Transverse colon (tissue), 4 donors: ENCODE results near the gene IQGAP1. TPM values are rescaled to one million over a fixed set of nuclear protein-coding genes. Genes with fewer than 3 reads are reported as not detected.
"Not testable (repeated sequence)": the region's sequence is repeated elsewhere in the genome, so short reads cannot be mapped to it uniquely, and the experiment has no call there.

Experiments
- DNase-seq: peaks from one replicate; pipeline ENCODE4 v3.0.0-alpha.2; 2019
- H3K27ac ChIP-seq, 4 donors: fragments of 200-600 bp; sonication (generic); 2 replicates each; pipeline ENCODE4 v1.5.1; 2016 to 2018; ENCODE audit warnings: inconsistent platforms in 4 of 4
- H3K27me3 ChIP-seq: fragments of 200-600 bp; sonication (generic); 2 replicates; pipeline ENCODE4 v1.5.1; 2017; ENCODE audit warnings: inconsistent platforms
- H3K36me3 ChIP-seq, 4 donors: fragments of 200-600 bp; sonication (generic); 2 replicates each; pipeline ENCODE4 v1.5.1; 2017 to 2019; ENCODE audit warnings: inconsistent platforms in 4 of 4
- H3K4me1 ChIP-seq, 4 donors: fragments of 200-600 bp; sonication (generic); 2 replicates each; pipeline ENCODE4 v1.5.1; 2017 to 2020; ENCODE audit warnings: inconsistent platforms in 4 of 4
- H3K4me3 ChIP-seq, 4 donors: fragments of 200-600 bp; sonication (generic); 1 replicate in 1 of 4; 2 replicates in 3 of 4; pipeline versions ENCODE4 v1.5.1 to v1.6.1; 2017 to 2019; ENCODE audit warnings: inconsistent platforms in 4 of 4
- H3K9me3 ChIP-seq, 2 donors: fragments of 200-600 bp; sonication (generic); 2 replicates each; pipeline ENCODE4 v1.5.1; 2017 to 2019; ENCODE audit warnings: inconsistent platforms in 2 of 2
- EP300 ChIP-seq: sonication (generic); formaldehyde crosslinking; IDR thresholded peaks from one replicate; pipeline ENCODE4 v1.6.1; 2017; ENCODE audit warnings: antibody characterized with exemption, low read depth
- POLR2A ChIP-seq: fragments of 450-650 bp; IDR thresholded peaks from one replicate; pipeline ENCODE4 v1.6.1; 2016; ENCODE audit warnings: antibody characterized with exemption, mild to moderate bottlenecking, moderate library complexity
- POLR2AphosphoS5 ChIP-seq, 3 donors: sonication (generic); formaldehyde crosslinking; IDR thresholded peaks; one replicate each; pipeline ENCODE4 v1.6.1; 2016; ENCODE audit warnings: antibody characterized with exemption in 3 of 3
- WGBS, 2 donors: methylation state at CpG; one replicate each; pipeline ENCODE4 v1.1.5; 2018; ENCODE audit warnings: low coverage in 1 of 2; 5-methylcytosine and 5-hydroxymethylcytosine counted together
- in situ Hi-C, 4 donors: fragments of 200-750 bp; cut with MboI; loops; one replicate each; pipeline versions ENCODE4 v1.15.0 to v1.15.1; 2017; ENCODE audit warnings: low sequenced_read_pairs in 3 of 4, low pct_ligation_motif_present in 1 of 4, low pct_unique_long_range_greater_than_20kb in 1 of 4
- intact Hi-C: fragments of 100-400 bp; cut with DNase I; formaldehyde crosslinking; loops from one replicate; pipeline ENCODE4 v1.15.1; 2023; ENCODE audit warnings: low total_unique reads
- total RNA-seq, 4 donors: library from RNA; depleted of rRNA; stranded (reverse); fragments of >200 nt; gene quantifications; one replicate each; pipeline ENCODE4 v1.1.0, GENCODE V29; 2016
- TF ChIP-seq, protein P1 (sequence below), 5 experiments: fragments of 200-600 bp in 3 of 5; fragments of 450-650 bp in 2 of 5; sonication (generic) in 3 of 5; IDR thresholded peaks; 1 replicate in 2 of 5; 2 replicates in 3 of 5; pipeline ENCODE4 v1.5.1; 2016 to 2017; ENCODE audit warnings: antibody characterized with exemption in 5 of 5, inconsistent platforms in 3 of 5, mild to moderate bottlenecking in 2 of 5, moderate library complexity in 1 of 5

IQGAP1 gene
- total RNA-seq, 4 donors from 2014 or later, result 82.8 to 354 (median 282) TPM

- no peaks in the 10 kb centered on the region for H3K9me3 ChIP-seq
- H3K27me3 ChIP-seq, result no peaks in the 10 kb centered on the region
- H3K4me1 ChIP-seq, result peaks cover 35 to 81% (median 61%) of the 10 kb centered on the region in 4 donors
- no peak for TF ChIP-seq EP300
- H3K36me3 ChIP-seq, result no peaks in the 10 kb centered on the region
- no peak overlapping the region for H3K4me3 ChIP-seq
- in situ Hi-C loops (no loop called here), intact Hi-C loops (no loop called here)
- no peak for DNase-seq
- WGBS, 2 donors, result 69 to 80% methylated on average over 3 of the region's 3 CpGs
- peak overlapping the region; percentile 71 to 93 (median 80) for H3K27ac ChIP-seq
Measured at GRCh38 chr15:90408657-90409056, 20.6 kb downstream of the IQGAP1 start.

DNA sequence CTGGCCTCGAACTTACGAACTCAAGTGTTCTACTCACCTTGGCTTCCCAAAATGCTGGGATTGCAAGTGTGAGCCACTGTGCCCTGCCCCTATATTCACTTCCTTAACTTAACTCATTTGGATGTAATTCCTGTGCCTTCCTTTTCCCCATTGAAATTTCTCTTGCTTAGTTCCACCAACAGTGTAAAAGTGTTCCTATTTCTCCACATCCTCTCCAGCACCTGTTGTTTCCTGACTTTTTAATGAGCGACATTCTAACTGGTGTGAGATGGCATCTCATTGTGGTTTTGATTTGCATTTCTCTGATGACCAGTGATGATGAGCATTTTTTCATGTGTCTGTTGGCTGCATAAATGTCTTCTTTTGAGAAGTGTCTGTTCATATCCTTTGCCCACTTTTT lies 21.5 kb downstream of the IQGAP1 start:
- in situ Hi-C loops, intact Hi-C loops, H3K36me3 ChIP-seq, H3K27ac ChIP-seq, H3K4me3 ChIP-seq, H3K9me3 ChIP-seq, H3K27me3 ChIP-seq, DNase-seq: not testable (repeated sequence)
- 94% methylated on average over 3 of the region's 3 CpGs; no CpG with 5 or more reads in 1 of the 2 donors for WGBS, 2 donors
- peaks cover 42 to 82% (median 65%) of the 10 kb centered on the region in 4 donors for H3K4me1 ChIP-seq

DNA sequence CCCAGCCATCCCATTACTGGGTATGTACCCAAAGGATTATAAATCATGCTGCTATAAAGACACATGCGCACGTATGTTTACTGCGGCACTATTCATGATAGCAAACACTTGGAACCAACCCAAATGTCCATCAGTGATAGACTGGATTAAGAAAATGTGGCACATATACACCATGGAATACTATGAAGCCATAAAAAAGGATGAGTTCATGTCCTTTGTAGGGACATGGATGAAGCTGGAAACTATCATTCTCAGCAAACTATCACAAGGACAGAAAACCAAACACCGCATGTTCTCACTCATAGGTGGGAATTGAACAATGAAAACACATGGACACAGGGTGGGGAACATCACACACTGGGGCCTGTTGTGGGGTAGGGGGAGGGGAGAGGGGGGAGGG lies 22.3 kb downstream of the IQGAP1 start:
- intact Hi-C loops, H3K27ac ChIP-seq, H3K27me3 ChIP-seq, DNase-seq, H3K9me3 ChIP-seq, H3K4me3 ChIP-seq, H3K36me3 ChIP-seq, in situ Hi-C loops: not testable (repeated sequence)
- peaks cover 42 to 80% (median 62%) of the 10 kb centered on the region in 4 donors for H3K4me1 ChIP-seq
- 93 to 95% methylated on average over 3 to 4 of the region's 4 CpGs for WGBS, 2 donors

DNA sequence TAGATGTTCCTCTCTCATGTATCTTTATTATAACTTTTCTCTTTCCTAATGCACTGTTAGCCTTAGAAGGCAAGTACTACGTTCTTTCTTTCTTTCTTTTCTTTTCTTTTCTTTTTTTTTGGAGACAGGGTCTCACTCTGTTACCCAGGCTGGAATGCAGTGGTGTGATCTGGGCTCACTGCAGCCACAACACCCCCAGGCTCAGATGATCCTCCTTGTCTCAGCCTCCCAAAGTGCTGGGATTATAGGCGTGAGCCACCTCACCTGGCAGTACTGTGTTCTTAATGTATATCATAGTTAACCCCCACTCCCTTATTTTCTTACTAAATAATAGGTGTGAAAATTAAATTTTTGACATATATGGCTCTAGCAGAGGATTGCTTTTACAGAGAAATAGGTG lies 23.1 kb downstream of the IQGAP1 start:
- Histone ChIP-seq H3K27ac (peak overlapping the region in 2 of 4 donors; percentile 74), H3K36me3 (no peaks in the 10 kb centered on the region), H3K27me3 (no peaks in the 10 kb centered on the region), H3K4me1 (peaks cover 42 to 76% (median 56%) of the 10 kb centered on the region in 4 donors), H3K4me3 (no peak overlapping the region), H3K9me3 (no peaks in the 10 kb centered on the region)
- TF ChIP-seq, protein P1, sequence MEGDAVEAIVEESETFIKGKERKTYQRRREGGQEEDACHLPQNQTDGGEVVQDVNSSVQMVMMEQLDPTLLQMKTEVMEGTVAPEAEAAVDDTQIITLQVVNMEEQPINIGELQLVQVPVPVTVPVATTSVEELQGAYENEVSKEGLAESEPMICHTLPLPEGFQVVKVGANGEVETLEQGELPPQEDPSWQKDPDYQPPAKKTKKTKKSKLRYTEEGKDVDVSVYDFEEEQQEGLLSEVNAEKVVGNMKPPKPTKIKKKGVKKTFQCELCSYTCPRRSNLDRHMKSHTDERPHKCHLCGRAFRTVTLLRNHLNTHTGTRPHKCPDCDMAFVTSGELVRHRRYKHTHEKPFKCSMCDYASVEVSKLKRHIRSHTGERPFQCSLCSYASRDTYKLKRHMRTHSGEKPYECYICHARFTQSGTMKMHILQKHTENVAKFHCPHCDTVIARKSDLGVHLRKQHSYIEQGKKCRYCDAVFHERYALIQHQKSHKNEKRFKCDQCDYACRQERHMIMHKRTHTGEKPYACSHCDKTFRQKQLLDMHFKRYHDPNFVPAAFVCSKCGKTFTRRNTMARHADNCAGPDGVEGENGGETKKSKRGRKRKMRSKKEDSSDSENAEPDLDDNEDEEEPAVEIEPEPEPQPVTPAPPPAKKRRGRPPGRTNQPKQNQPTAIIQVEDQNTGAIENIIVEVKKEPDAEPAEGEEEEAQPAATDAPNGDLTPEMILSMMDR (IDR thresholded peaks at IDR 0.05), result no peak
- TF ChIP-seq POLR2AphosphoS5 (IDR thresholded peaks at IDR 0.05) (no peak), POLR2A (no peak), EP300 (no peak)
- WGBS, 2 donors, result 90 to 100% methylated on average over 1 to 2 of the region's 2 CpGs
- in situ Hi-C loops (no loop called here), intact Hi-C loops (no loop called here)
- no peak for DNase-seq

GRCh38 chr15:90412356-90413194 lies 24.5 kb downstream of the IQGAP1 start:
- no peak for TF ChIP-seq POLR2A
- TF ChIP-seq, protein P1 (IDR thresholded peaks at IDR 0.05), result no peak
- TF ChIP-seq POLR2AphosphoS5 (IDR thresholded peaks at IDR 0.05), result peak in 2 of 3 donors; percentile 29 to 38
- H3K4me3 ChIP-seq, result no peak overlapping the region
- no peaks in the 10 kb centered on the region for H3K9me3 ChIP-seq
- WGBS, 2 donors, result 29 to 56% methylated on average over 3 of the region's 3 CpGs
- in situ Hi-C loops (no loop called here), intact Hi-C loops (no loop called here)
- H3K36me3 ChIP-seq, result no peaks in the 10 kb centered on the region
- H3K27ac ChIP-seq, result peak overlapping the region; percentile 68 to 74 (median 74)
- peak; percentile 66 for DNase-seq
- peaks cover 34 to 62% (median 44%) of the 10 kb centered on the region in 4 donors for H3K4me1 ChIP-seq
- H3K27me3 ChIP-seq, result no peaks in the 10 kb centered on the region
